OCI-LY1 (cell line): ENCODE measurements around the gene KIRREL3.

ENCODE experiments used
- CTCF ChIP-seq: fragments of 200-600 bp; sonication (generic), shearing (Covaris generic); IDR thresholded peaks from 2 replicates; pipeline ENCODE4 v1.5.1; 2017; ENCODE audit warnings: mild to moderate bottlenecking, antibody characterized with exemption, low read length, moderate library complexity, mixed read lengths
- EZH2 ChIP-seq: fragments of 200-600 bp; sonication (generic), shearing (Covaris generic); IDR thresholded peaks from 2 replicates; pipeline ENCODE4 v1.8.0; 2017; ENCODE audit warnings: borderline replicate concordance, mixed run types, mild to moderate bottlenecking, antibody characterized with exemption, low read length, moderate library complexity, mixed read lengths

GRCh38 chr11:126963603-126964363 is 36.8 kb downstream of the KIRREL3 start:
- TF ChIP-seq CTCF (no peak), EZH2 (no peak)
